Suppressor macrophage (primary cell): ENCODE measurements around the gene CHMP4B.

Source experiments
- DNase-seq, 4 experiments: peaks; one replicate each; pipeline ENCODE4 v3.0.0-alpha.2; 2020 to 2022

CHMP4B gene

GRCh38 chr20:33902011-33902410, 90.9 kb downstream of the CHMP4B start:
- DNase-seq, result no peak
